PC-3 (cell line): Measurements from ENCODE around the gene CARHSP1. TPM values are rescaled to one million over a fixed set of nuclear protein-coding genes. Genes with fewer than 3 reads are reported as not detected.

ENCODE experiments used
- ATAC-seq: fragments of 200-7000 bp; cut with Tn5 transposase; 2 replicates; pipeline ENCODE4 v1.9.1; 2020; ENCODE audit warnings: mild to moderate bottlenecking, moderate library complexity
- BruUV-seq: library from RNA; stranded (reverse); fragments of 400-500 nt; replicated peaks from 2 replicates; lab custom pipeline; 2021; lab: Mats Ljungman, UMichigan
- CTCF ChIA-PET: fragments of 300-600 bp; sonication (Branson Sonifier 250); formaldehyde crosslinking; loops from one replicate; lab custom pipeline; 2022; ENCODE audit warnings: antibody characterized with exemption; lab: Charles Lee
- POLR2A ChIA-PET: fragments of 300-600 bp; sonication (Branson Sonifier 250); formaldehyde crosslinking; loops from one replicate; lab custom pipeline; 2022; ENCODE audit warnings: antibody characterized with exemption; ENCODE audit not compliant: unreplicated experiment; lab: Charles Lee
- DNase-seq: peaks from one replicate; pipeline ENCODE4 v3.0.0-alpha.2; 2015
- H2AFZ ChIP-seq: fragments of 300-600 bp; sonication (generic); 2 replicates; pipeline ENCODE4 v1.6.0; 2016; ENCODE audit warnings: antibody characterized with exemption, low read length
- H3F3A ChIP-seq: fragments of 300-600 bp; sonication (generic); one replicate; pipeline ENCODE4 v1.6.0; 2017; ENCODE audit warnings: antibody characterized with exemption, low read length, control low read depth, mild to moderate bottlenecking; ENCODE audit not compliant: unreplicated experiment
- H3K27ac ChIP-seq: fragments of 300-600 bp; sonication (generic); 2 replicates; pipeline ENCODE4 v1.5.1; 2016; ENCODE audit warnings: mild to moderate bottlenecking, low read length
- H3K27me3 ChIP-seq: fragments of 300-600 bp; sonication (generic); 2 replicates; pipeline ENCODE4 v1.6.1; 2016; ENCODE audit warnings: low read length, mixed read lengths
- H3K36me3 ChIP-seq: fragments of 300-600 bp; sonication (generic); 2 replicates; pipeline ENCODE4 v1.6.1; 2016; ENCODE audit warnings: low read depth, mixed run types, low read length, mixed read lengths
- H3K4me1 ChIP-seq: fragments of 300-600 bp; sonication (generic); 2 replicates; pipeline ENCODE4 v1.5.1; 2016; ENCODE audit warnings: low read length; ENCODE audit not compliant: insufficient read depth
- H3K4me2 ChIP-seq: fragments of 300-600 bp; sonication (generic); 2 replicates; pipeline ENCODE4 v1.6.0; 2016; ENCODE audit warnings: low read length
- H3K4me3 ChIP-seq: fragments of 300-600 bp; sonication (generic); 2 replicates; pipeline ENCODE4 v1.5.1; 2016; ENCODE audit warnings: mild to moderate bottlenecking, low read length, mixed read lengths
- H3K79me2 ChIP-seq: fragments of 300-600 bp; sonication (generic); 2 replicates; pipeline ENCODE4 v1.6.1; 2017; ENCODE audit warnings: low read length, mixed read lengths
- H3K9ac ChIP-seq: fragments of 300-600 bp; sonication (generic); 2 replicates; pipeline ENCODE4 v1.6.0; 2016; ENCODE audit warnings: mild to moderate bottlenecking, low read length
- H3K9me2 ChIP-seq: fragments of 300-600 bp; sonication (generic); replicated peaks from 2 replicates; pipeline ENCODE4 v1.6.1; 2016; ENCODE audit warnings: mixed run types, low read length, mixed read lengths
- H3K9me3 ChIP-seq: fragments of 300-600 bp; sonication (generic); 2 replicates; pipeline ENCODE4 v1.6.1; 2016; ENCODE audit warnings: low read length, mixed read lengths
- H4K20me1 ChIP-seq: fragments of 300-600 bp; sonication (generic); 2 replicates; pipeline ENCODE4 v1.6.1; 2016; ENCODE audit warnings: low read length, mixed read lengths
- EZH2 ChIP-seq: fragments of 300-600 bp; sonication (generic); IDR thresholded peaks from one replicate; pipeline ENCODE4 v1.6.1; 2017; ENCODE audit warnings: antibody characterized with exemption, mild to moderate bottlenecking, low read length; ENCODE audit not compliant: unreplicated experiment
- EZH2phosphoT487 ChIP-seq: fragments of 300-600 bp; sonication (generic); IDR thresholded peaks from 2 replicates; pipeline ENCODE4 v1.6.1; 2018; ENCODE audit warnings: mild to moderate bottlenecking, antibody characterized with exemption, low read length, borderline replicate concordance
- intact Hi-C: fragments of 100-400 bp; cut with micrococcal nuclease; formaldehyde crosslinking; loops from 2 replicates; pipeline ENCODE4 v1.9.0; 2023
- total RNA-seq: library from RNA; depleted of rRNA; stranded (reverse); fragments of >200 nt; gene quantifications from 2 replicates; pipeline ENCODE4 v1.2.3, GENCODE V29; 2014
- TF ChIP-seq, protein P1 (sequence below): fragments of 300-600 bp; sonication (generic); conservative IDR thresholded peaks from 2 replicates; pipeline ENCODE4 v1.5.1; 2017; ENCODE audit warnings: antibody characterized with exemption, low read depth, mild to moderate bottlenecking, low read length

Gene CARHSP1
- total RNA-seq, 1 experiment from 2014 or later = 142 TPM

DNA sequence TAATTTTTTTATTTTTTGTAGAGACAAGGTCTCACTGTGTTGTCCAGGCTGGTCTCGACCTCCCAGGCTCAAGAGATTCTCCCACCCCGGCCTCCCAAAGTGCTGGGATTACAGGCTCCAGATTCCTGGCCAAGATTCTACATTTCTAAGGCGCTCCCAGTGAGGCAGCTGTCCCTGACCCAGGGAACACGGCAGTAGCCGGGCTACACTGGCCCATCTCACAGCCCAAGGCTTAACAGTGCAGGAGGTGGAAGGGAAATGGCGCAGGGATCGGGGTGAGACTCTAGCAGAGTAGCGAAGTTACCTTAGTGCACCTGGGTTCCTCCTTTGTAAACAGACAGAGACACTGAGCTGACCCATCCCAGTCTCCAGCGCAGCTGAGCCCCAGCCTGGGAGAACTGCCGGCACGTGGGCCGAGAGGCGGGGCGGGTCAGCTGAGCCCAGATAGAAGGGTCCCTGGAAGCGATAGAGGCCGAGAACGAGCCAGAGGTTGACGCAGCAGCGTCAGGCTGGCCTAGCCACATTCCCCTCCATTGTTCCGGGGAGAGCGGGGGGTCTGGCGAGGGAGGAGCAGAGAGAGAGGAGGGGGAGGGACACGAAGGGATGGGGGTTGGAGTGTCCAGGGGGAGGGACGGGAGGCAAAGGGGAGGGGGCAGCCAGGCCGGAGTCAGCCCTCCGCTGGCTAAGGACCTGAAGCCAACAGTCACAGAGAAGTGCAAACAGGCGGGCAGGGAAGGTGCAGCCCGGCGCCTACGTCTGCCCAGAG is 2.5 kb downstream of the CARHSP1 start:
- intact Hi-C loops = loop anchor here (5.0 kb wide), 1 partner anchor 69 kb away; the partner anchor contains the start of genes PMM2 and TMEM186
- TF ChIP-seq, protein P1, sequence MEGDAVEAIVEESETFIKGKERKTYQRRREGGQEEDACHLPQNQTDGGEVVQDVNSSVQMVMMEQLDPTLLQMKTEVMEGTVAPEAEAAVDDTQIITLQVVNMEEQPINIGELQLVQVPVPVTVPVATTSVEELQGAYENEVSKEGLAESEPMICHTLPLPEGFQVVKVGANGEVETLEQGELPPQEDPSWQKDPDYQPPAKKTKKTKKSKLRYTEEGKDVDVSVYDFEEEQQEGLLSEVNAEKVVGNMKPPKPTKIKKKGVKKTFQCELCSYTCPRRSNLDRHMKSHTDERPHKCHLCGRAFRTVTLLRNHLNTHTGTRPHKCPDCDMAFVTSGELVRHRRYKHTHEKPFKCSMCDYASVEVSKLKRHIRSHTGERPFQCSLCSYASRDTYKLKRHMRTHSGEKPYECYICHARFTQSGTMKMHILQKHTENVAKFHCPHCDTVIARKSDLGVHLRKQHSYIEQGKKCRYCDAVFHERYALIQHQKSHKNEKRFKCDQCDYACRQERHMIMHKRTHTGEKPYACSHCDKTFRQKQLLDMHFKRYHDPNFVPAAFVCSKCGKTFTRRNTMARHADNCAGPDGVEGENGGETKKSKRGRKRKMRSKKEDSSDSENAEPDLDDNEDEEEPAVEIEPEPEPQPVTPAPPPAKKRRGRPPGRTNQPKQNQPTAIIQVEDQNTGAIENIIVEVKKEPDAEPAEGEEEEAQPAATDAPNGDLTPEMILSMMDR = no peak
- TF ChIP-seq EZH2phosphoT487 (no peak), EZH2 (no peak)

DNA sequence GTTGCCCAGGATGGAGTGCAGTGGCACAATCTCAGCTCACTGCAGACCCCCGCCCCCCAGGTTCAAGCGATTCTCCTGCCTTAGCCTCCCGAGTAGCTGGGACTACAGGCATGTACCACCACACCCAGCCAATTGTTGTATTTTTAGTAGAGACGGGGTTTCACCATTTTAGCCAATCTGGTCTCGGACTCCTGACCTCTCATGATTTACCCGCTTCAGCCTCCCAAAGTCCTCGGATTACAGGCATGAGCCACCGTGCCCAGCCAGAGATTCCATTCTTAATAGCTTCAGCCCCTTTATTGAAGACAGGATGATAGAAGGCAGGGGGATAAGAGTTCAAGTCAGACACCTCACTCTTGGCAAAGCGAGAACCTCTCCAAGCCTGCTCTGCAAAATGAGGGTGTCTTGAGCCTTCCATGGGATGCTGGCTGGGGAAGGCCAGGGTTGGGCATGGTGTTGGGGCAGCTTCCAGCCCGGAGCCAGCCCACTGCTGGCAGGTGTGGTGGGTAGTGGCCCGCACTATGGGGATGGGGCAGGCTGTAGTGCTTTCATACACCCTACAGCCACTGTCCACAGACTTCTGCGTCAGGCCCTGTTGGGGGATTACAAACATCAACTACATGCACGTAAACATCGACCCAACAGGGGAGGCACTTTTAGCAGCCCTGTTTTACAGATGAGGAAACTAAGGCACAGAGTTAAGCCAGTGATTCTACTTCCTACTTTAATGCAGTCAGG is 3.5 kb downstream of the CARHSP1 start:
- Histone ChIP-seq H3K9me2 (no peaks in the 10 kb centered on the region), H3K4me3 (no peak overlapping the region), H3F3A (no peaks in the 10 kb centered on the region), H3K9me3 (no peaks in the 10 kb centered on the region), H3K4me1 (peaks cover 12% of the 10 kb centered on the region; the same call in 1 of the 2 replicates), H3K36me3 (no peaks in the 10 kb centered on the region), H3K79me2 (peaks cover 71% of the 10 kb centered on the region), H3K27ac (no peak overlapping the region), H3K4me2 (no peak overlapping the region), H3K27me3 (no peaks in the 10 kb centered on the region), H3K9ac (no peak overlapping the region), H4K20me1 (peaks cover 33% of the 10 kb centered on the region), H2AFZ (no peak overlapping the region)
- ChIA-PET POLR2A (no interaction called here), CTCF (no interaction called here)
- DNase-seq = no peak
- no peak for TF ChIP-seq EZH2
- TF ChIP-seq EZH2phosphoT487 = no peak
- TF ChIP-seq, protein P1 = no peak
- BruUV-seq = no TSS peak
- intact Hi-C loops = loop anchor here (5.0 kb wide), 1 partner anchor 68 kb away; the partner anchor contains the start of genes PMM2 and TMEM186
- no peak for ATAC-seq

More for the DNA sequence above, 2.5 kb downstream of the CARHSP1 start:
- Histone ChIP-seq H3K4me2 (peak overlapping the region; percentile 100), H3F3A (peaks cover 5% of the 10 kb centered on the region), H3K27ac (no peak overlapping the region), H3K4me1 (peaks cover 20% of the 10 kb centered on the region), H3K27me3 (no peaks in the 10 kb centered on the region), H4K20me1 (peaks cover 33% of the 10 kb centered on the region), H3K9me3 (no peaks in the 10 kb centered on the region), H3K36me3 (no peaks in the 10 kb centered on the region), H2AFZ (no peak overlapping the region), H3K9me2 (no peaks in the 10 kb centered on the region), H3K4me3 (peak overlapping the region; percentile 92), H3K9ac (no peak overlapping the region), H3K79me2 (peaks cover 69% of the 10 kb centered on the region)
- DNase-seq (no peak), ATAC-seq (no peak)
- ChIA-PET CTCF (no interaction called here), POLR2A (no interaction called here)
- no TSS peak for BruUV-seq
